Measurements from ENCODE around the gene ARFGAP2. TPM values are rescaled to one million over a fixed set of nuclear protein-coding genes. Genes with fewer than 3 reads are reported as not detected.
A peak's percentile ranks its signal among the peaks of the same experiment; 100 is the strongest.

Gene ARFGAP2
- total and polyA plus RNA-seq, 9 of the 15 experiments (the other 6 are each of a cell fraction or from before 2014, with no cell fraction given): 29.1 to 140 (median 90.1) TPM

GRCh38 chr11:47152953-47153950 lies 23.4 kb downstream of the ARFGAP2 start (continued):
- TF ChIP-seq TCF7 (IDR thresholded peaks at IDR 0.05; ENCODE audit: borderline replicate concordance) (no peak), RAD21 (CRISPR knock-in tag; conservative IDR thresholded peaks at IDR 0.05 in 1 of 2, IDR thresholded peaks at IDR 0.05 in 1 of 2) (peak; percentile 91 to 98), CC2D1A (IDR thresholded peaks at IDR 0.05) (peak; percentile 79), KLF16 (IDR thresholded peaks at IDR 0.05) (0 out of 2 replicates have a peak, but pooled peaks have one; percentile 33), REST (IDR thresholded peaks at IDR 0.05; ENCODE audit: borderline replicate concordance) (peak; percentile 90), REST (CRISPR knock-in tag; IDR thresholded peaks at IDR 0.05; ENCODE audit: low read depth) (no peak), CTCF (IDR thresholded peaks at IDR 0.05 in 2 of 3, conservative IDR thresholded peaks at IDR 0.05 in 1 of 3; ENCODE audit: insufficient read depth in 2 of 3, low read depth in 1 of 3, low read length in 3 of 3) (peak; percentile 92 to 98 (median 98)), ZBTB43 (CRISPR knock-in tag; IDR thresholded peaks at IDR 0.05) (no peak), ZNF384 (IDR thresholded peaks at IDR 0.05; ENCODE audit: low read depth, low read length) (0 out of 2 replicates have a peak, but pooled peaks have one; percentile 13)
- TF ChIP-seq, protein P1, sequence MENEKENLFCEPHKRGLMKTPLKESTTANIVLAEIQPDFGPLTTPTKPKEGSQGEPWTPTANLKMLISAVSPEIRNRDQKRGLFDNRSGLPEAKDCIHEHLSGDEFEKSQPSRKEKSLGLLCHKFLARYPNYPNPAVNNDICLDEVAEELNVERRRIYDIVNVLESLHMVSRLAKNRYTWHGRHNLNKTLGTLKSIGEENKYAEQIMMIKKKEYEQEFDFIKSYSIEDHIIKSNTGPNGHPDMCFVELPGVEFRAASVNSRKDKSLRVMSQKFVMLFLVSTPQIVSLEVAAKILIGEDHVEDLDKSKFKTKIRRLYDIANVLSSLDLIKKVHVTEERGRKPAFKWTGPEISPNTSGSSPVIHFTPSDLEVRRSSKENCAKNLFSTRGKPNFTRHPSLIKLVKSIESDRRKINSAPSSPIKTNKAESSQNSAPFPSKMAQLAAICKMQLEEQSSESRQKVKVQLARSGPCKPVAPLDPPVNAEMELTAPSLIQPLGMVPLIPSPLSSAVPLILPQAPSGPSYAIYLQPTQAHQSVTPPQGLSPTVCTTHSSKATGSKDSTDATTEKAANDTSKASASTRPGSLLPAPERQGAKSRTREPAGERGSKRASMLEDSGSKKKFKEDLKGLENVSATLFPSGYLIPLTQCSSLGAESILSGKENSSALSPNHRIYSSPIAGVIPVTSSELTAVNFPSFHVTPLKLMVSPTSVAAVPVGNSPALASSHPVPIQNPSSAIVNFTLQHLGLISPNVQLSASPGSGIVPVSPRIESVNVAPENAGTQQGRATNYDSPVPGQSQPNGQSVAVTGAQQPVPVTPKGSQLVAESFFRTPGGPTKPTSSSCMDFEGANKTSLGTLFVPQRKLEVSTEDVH (IDR thresholded peaks at IDR 0.05; ENCODE audit: low read depth, partially characterized antibody): no peak
